H7 (cell line): ENCODE results near the gene AKAP13. TPM values are rescaled to one million over a fixed set of nuclear protein-coding genes. Genes with fewer than 3 reads are reported as not detected.

Experiments used
- DNase-seq: peaks from one replicate; pipeline ENCODE4 v3.0.0; 2012
- H3K27me3 ChIP-seq: 2 replicates; pipeline ENCODE4 v1.6.0; 2011; ENCODE audit warnings: mild to moderate bottlenecking, low read length; ENCODE audit not compliant: control insufficient read depth, insufficient read depth
- H3K36me3 ChIP-seq: replicated peaks from 2 replicates; pipeline ENCODE4 v1.5.1; 2011; ENCODE audit warnings: low read length; ENCODE audit not compliant: control insufficient read depth, insufficient read depth
- H3K4me3 ChIP-seq: 2 replicates; pipeline ENCODE4 v1.5.1; 2011; ENCODE audit warnings: low read depth, mild to moderate bottlenecking, control low read depth, low read length, moderate library complexity; ENCODE audit not compliant: insufficient read depth
- total RNA-seq: library from RNA; depleted of rRNA; stranded (reverse); fragments of >200 nt; shearing (Covaris generic); gene quantifications from 2 replicates; pipeline ENCODE4 v1.2.3, GENCODE V29; 2014

AKAP13 gene
- total RNA-seq, 1 experiment from 2014 or later: 26.2 TPM

- Histone ChIP-seq H3K27me3 (no peaks in the 10 kb centered on the region), H3K36me3 (no peaks in the 10 kb centered on the region), H3K4me3 (no peak overlapping the region)
- DNase-seq: no peak
Measured at GRCh38 chr15:85609492-85609891, 229.1 kb downstream of the AKAP13 start.

GRCh38 chr15:85611361-85611760 is 231.0 kb downstream of the AKAP13 start:
- no peak for DNase-seq
- Histone ChIP-seq H3K27me3 (no peaks in the 10 kb centered on the region), H3K36me3 (no peaks in the 10 kb centered on the region), H3K4me3 (no peak overlapping the region)

DNA sequence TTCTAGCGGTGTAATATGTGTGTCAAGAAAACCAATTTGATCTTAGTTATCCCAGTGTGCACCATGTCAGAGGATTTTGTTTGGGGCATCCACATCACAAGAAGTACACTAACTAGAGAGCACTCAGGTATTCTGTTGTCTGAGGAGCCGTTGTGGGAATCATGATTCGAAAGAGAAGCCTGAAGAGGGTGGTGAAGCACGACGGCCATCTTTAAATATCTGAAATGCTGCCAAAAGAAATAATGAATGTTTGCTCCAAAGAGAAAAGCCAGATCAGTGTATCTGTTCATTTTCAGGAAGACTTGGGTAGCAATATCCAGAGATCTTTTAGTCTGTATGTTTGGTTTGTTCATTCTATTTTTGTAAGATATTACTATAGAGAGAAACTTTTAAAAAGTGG is 233.7 kb downstream of the AKAP13 start:
- Histone ChIP-seq H3K27me3 (no peaks in the 10 kb centered on the region), H3K4me3 (no peak overlapping the region), H3K36me3 (no peaks in the 10 kb centered on the region)
- DNase-seq: no peak

- Histone ChIP-seq H3K27me3 (no peaks in the 10 kb centered on the region), H3K36me3 (no peaks in the 10 kb centered on the region)
- DNase-seq: peak; percentile 46
Measured at GRCh38 chr15:85615930-85616329, 235.5 kb downstream of the AKAP13 start.

DNA sequence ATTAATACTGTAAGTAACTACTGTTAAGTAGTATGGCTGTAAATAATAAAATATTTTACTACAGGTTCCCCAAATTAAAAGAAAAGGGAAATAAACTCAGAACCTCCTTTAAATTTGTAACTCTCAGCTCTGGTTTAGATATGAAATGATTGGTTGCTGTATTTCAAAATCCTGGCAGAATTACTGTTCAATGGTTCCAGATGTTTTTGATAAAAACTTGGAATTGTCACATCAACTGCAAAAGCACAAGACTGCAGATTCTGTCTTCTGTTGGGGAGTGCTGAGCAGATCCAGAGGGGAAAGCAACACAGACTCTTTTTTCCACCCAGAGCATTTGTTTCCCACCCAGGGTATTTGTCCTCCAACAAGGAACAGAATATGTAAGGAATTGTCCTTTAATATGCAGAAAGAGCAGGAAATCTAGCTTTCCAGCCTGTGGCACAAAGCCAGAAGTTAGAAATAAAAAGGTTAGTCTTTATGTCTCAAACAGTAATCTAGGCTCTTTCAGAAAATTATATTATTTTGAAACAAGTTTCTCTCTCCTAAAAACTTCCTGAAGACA is 236.2 kb downstream of the AKAP13 start:
- no peak for DNase-seq
- no peaks in the 10 kb centered on the region for H3K36me3 ChIP-seq
- no peaks in the 10 kb centered on the region for H3K27me3 ChIP-seq
- H3K4me3 ChIP-seq: no peak overlapping the region

More at GRCh38 chr15:85615930-85616329, 235.5 kb downstream of the AKAP13 start:
- no peak overlapping the region for H3K4me3 ChIP-seq

DNA sequence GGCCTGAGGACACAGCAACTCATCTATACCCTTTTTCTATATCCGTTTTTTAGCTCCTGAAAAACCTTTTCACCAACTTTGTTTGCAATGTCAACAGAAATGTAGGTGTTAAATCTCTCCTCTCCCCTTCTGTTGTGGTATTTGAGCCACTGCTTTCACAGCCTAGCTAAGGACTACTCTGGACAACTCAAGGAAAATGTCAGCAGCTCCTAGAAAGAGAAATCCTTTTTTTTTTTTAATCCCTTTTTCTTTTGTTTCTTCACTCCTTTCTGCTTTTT is 237.8 kb downstream of the AKAP13 start:
- no peak for DNase-seq
- no peaks in the 10 kb centered on the region for H3K36me3 ChIP-seq
- H3K27me3 ChIP-seq: no peaks in the 10 kb centered on the region
- no peak overlapping the region for H3K4me3 ChIP-seq

GRCh38 chr15:85618956-85619491 is 238.6 kb downstream of the AKAP13 start:
- no peak overlapping the region for H3K4me3 ChIP-seq
- H3K36me3 ChIP-seq: no peaks in the 10 kb centered on the region
- DNase-seq: peak; percentile 24
- no peaks in the 10 kb centered on the region for H3K27me3 ChIP-seq

GRCh38 chr15:85619992-85620689 is 239.7 kb downstream of the AKAP13 start:
- DNase-seq: no peak
- Histone ChIP-seq H3K4me3 (no peak overlapping the region), H3K36me3 (no peaks in the 10 kb centered on the region), H3K27me3 (no peaks in the 10 kb centered on the region)

DNA sequence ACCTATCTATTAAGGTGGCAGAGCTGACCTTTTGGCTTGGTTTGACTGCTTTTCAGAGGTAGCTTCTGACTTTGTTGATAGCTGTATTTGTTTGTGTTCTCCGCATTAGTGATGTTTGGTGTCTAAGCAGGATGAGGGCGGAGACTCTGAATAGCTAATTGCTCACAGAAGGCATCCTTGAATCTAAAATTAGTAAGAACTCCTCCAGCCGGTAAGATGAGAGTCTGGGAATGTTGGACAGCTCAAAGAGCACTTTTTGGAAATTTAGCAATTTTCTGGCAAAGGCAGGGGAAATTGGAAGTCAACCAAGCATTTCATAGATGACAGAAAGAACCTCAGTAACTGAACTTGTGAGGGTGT is 240.3 kb downstream of the AKAP13 start:
- DNase-seq: no peak
- Histone ChIP-seq H3K27me3 (no peaks in the 10 kb centered on the region), H3K36me3 (no peaks in the 10 kb centered on the region), H3K4me3 (no peak overlapping the region)

- no peak for DNase-seq
- Histone ChIP-seq H3K4me3 (no peak overlapping the region), H3K36me3 (no peaks in the 10 kb centered on the region), H3K27me3 (no peaks in the 10 kb centered on the region)
Measured at GRCh38 chr15:85621094-85621493, 240.7 kb downstream of the AKAP13 start.

- H3K4me3 ChIP-seq: no peak overlapping the region
Measured at GRCh38 chr15:85622221-85622831, 241.9 kb downstream of the AKAP13 start.

DNA sequence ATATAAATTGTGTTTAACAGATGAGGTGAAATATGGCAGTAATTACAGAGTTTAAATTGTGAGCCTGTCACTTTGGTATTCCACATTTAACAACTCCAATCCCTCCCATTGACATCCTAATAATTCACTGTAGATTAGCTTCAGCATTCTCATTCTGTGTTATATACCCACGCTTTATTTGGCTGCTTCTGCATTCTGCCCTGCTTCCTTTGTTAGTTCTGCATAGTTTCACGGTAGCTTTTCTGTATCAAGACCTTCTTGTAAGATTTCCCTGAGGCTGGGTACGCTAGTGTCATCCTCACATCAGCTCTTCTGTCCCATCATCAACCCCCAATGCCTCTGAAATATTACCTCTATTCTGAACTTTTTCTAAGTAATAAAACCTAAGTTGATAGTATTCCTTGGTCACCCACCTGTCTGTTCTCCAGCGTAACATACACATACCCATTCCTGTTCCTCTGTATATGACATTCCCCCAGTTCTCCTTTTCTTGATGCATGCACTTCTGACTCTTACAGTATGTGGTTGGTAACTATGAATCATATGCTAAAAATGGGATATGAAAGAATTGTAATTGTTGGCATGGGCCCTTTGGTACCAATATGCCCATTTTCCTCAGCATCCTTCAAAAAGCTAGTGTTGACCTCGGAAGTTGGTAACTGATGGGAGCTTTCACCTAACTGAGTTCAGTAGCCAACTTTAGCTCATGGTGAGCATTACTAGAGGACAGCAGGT is 243.1 kb downstream of the AKAP13 start:
- DNase-seq: no peak
- Histone ChIP-seq H3K36me3 (no peaks in the 10 kb centered on the region), H3K4me3 (no peak overlapping the region), H3K27me3 (no peaks in the 10 kb centered on the region)

More at GRCh38 chr15:85622221-85622831, 241.9 kb downstream of the AKAP13 start:
- H3K27me3 ChIP-seq: no peaks in the 10 kb centered on the region
- DNase-seq: no peak
- no peaks in the 10 kb centered on the region for H3K36me3 ChIP-seq

DNA sequence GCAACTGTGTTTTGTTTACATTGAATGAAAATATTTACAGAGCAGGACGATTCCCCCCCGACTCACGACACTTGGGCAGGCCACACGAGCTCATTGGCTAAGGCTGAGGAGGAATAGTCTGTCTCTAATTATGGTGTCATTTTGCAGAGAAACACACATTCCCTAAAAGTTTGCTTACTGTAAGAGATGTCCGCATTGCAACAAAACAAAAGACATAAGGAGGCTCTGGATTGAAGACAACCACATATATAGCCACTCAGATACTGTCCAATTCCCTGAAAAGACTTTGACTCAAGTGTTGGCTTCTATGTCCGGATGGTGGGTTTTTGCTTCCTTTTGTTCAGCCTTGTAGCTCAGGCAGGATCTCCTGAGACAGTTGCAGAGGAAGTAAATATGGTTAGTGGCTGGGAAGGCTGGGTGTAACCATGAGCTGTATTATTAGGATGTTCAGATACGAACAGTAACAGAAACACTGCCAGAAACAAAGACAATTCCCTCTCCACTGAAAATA is 243.9 kb downstream of the AKAP13 start:
- no peak for DNase-seq
- Histone ChIP-seq H3K27me3 (no peaks in the 10 kb centered on the region), H3K36me3 (no peaks in the 10 kb centered on the region), H3K4me3 (no peak overlapping the region)

DNA sequence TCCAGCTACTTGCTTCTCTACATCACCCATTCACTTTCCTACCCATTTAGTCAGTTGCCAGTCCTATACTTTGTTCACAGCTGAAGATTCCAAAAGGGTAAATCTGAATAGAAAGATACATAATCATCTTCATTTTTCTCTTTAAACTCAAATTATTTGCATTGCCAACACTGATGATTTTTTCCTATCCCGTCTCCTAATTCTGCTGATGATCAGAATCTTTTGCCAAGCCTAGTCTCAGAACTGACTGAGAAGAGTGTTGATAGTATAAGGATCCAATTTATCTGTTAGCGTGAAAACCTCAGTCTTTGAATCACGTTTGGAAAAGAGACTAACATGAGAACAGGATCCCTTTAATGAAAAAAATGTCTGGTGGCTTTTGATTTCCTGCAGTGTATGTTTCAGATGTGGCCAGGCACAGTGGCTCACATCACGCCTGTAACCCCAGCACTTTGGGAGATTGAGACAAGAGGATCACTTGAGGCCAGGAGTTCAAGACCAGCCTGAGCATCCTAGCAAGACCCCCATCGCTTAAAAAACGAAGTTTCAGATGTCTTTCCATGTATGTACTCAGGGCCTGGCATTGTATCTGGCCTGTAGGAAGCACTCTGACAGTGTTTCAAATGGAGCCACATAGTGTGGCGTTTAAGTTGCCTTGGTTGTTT is 244.9 kb downstream of the AKAP13 start:
- Histone ChIP-seq H3K4me3 (no peak overlapping the region), H3K36me3 (no peaks in the 10 kb centered on the region), H3K27me3 (no peaks in the 10 kb centered on the region)
- no peak for DNase-seq
